ENCODE results near the gene CAPN15. TPM values are rescaled to one million over a fixed set of nuclear protein-coding genes. Genes with fewer than 3 reads are reported as not detected.

Gene CAPN15
- total and polyA plus RNA-seq, 9 of the 15 experiments (the other 6 are each of a cell fraction or from before 2014, with no cell fraction given) = 0.62 to 111 (median 14.2) TPM

- peak; percentile 22 for TF ChIP-seq U2AF1 (optimal IDR thresholded peaks at IDR 0.05; ENCODE audit: low read depth, low read length)
- no peak for TF ChIP-seq CHCHD3 (CRISPR knock-in tag; IDR thresholded peaks at IDR 0.05)
- TF ChIP-seq ZNF3 (CRISPR knock-in tag; IDR thresholded peaks at IDR 0.05) = no peak
- no peak for TF ChIP-seq ZNF143 (CRISPR knock-in tag; IDR thresholded peaks at IDR 0.05)
- no peak for TF ChIP-seq XRCC5 (IDR thresholded peaks at IDR 0.05; ENCODE audit: low read depth, low read length)
- peak; percentile 43; the same call in 1 of the 2 replicates for TF ChIP-seq POLR2G (IDR thresholded peaks at IDR 0.05; ENCODE audit: low read depth, low read length)
- TF ChIP-seq RBM39 (optimal IDR thresholded peaks at IDR 0.05; ENCODE audit: low read depth, low read length) = no peak
- TF ChIP-seq ZNF140 (CRISPR knock-in tag; IDR thresholded peaks at IDR 0.05) = no peak
- no peak for TF ChIP-seq ZBTB12 (CRISPR knock-in tag; IDR thresholded peaks at IDR 0.05)
- TF ChIP-seq FOXM1 (IDR thresholded peaks at IDR 0.05; ENCODE audit: low read depth) = no peak
- TF ChIP-seq FOXM1 (CRISPR knock-in tag; IDR thresholded peaks at IDR 0.05; ENCODE audit: low read depth) = no peak
- peak in 1 of 2 experiments; percentile 43; a peak in 2 of 4 replicates for TF ChIP-seq NRF1 (conservative IDR thresholded peaks at IDR 0.05 in 1 of 2, IDR thresholded peaks at IDR 0.05 in 1 of 2)
- peak; percentile 95 for TF ChIP-seq CHD1 (IDR thresholded peaks at IDR 0.05; ENCODE audit: low read length)
- no peak for TF ChIP-seq ZFP1 (CRISPR knock-in tag; IDR thresholded peaks at IDR 0.05)
- TF ChIP-seq NELFE (IDR thresholded peaks at IDR 0.05; ENCODE audit: insufficient read depth, insufficient read length) = no peak
- peak; percentile 49; the same call in 1 of the 2 replicates for TF ChIP-seq KLF1 (tag; IDR thresholded peaks at IDR 0.05)
- no peak for TF ChIP-seq ZNF76 (CRISPR knock-in tag; IDR thresholded peaks at IDR 0.05; ENCODE audit: borderline replicate concordance)
- peak; percentile 72; the same call in 1 of the 2 replicates for TF ChIP-seq PHF8 (IDR thresholded peaks at IDR 0.05; ENCODE audit: borderline replicate concordance, low read length)
- 0 out of 2 replicates have a peak, but pooled peaks have one; percentile 3 for TF ChIP-seq GMEB1 (CRISPR knock-in tag; IDR thresholded peaks at IDR 0.05)
- TF ChIP-seq TBL1XR1 (IDR thresholded peaks at IDR 0.05; ENCODE audit: low read length in 2 of 2) = no peak
- peak; percentile 23; the same call in 1 of the 2 replicates for TF ChIP-seq ETS1 (conservative IDR thresholded peaks at IDR 0.05; ENCODE audit: control insufficient read depth, low read depth, low read length)
- TF ChIP-seq KDM2B (CRISPR knock-in tag; IDR thresholded peaks at IDR 0.05) = peak; percentile 17; the same call in 1 of the 2 replicates
- peak; percentile 70; the same call in 1 of the 2 replicates for TF ChIP-seq E2F3 (CRISPR knock-in tag; IDR thresholded peaks at IDR 0.05)
- TF ChIP-seq HNRNPLL (IDR thresholded peaks at IDR 0.05; ENCODE audit: low read depth, low read length, poor library complexity, severe bottlenecking) = no peak
- no peak for TF ChIP-seq EP300 (IDR thresholded peaks at IDR 0.05; ENCODE audit: low read length)
- no peak for TF ChIP-seq NCOA4 (IDR thresholded peaks at IDR 0.05; ENCODE audit: partially characterized antibody)
Observed at GRCh38 chr16:590188-590814, 62.8 kb downstream of the CAPN15 start (continued).

Measured in K562 (cell line).